A549 (cell line): Measurements from ENCODE around the gene ATOSA.

Source experiments
- EP300 ChIP-seq, 2 experiments: fragments of >200 bp; sonication (Bioruptor Twin); formaldehyde crosslinking; IDR thresholded peaks; 2 replicates in 1 of 2; 3 replicates in 1 of 2; pipeline ENCODE4 v1.6.1; 2016 to 2017
- HDAC2 ChIP-seq: fragments of 200-600 bp; sonication (generic); IDR thresholded peaks from 2 replicates; pipeline ENCODE4 v1.6.1; 2016
- MAFK ChIP-seq: fragments of 450-650 bp; IDR thresholded peaks from 2 replicates; pipeline ENCODE4 v1.6.1; 2014; ENCODE audit not compliant: partially characterized antibody
- NFE2L2 ChIP-seq: fragments of 150-350 bp; conservative IDR thresholded peaks from 2 replicates; pipeline ENCODE4 v1.6.1; 2014; ENCODE audit warnings: low read length
- POLR2A ChIP-seq: IDR thresholded peaks from 2 replicates; pipeline ENCODE4 v1.6.1; 2012; ENCODE audit warnings: mild to moderate bottlenecking, low read length
- RAD21 ChIP-seq, 2 experiments: fragments of >200 bp in 1 of 2; sonication (Bioruptor Twin) in 1 of 2; formaldehyde crosslinking in 1 of 2; IDR thresholded peaks in 1 of 2; conservative IDR thresholded peaks in 1 of 2; 2 replicates in 1 of 2; 3 replicates in 1 of 2; pipeline ENCODE4 v1.6.1; 2012 to 2018; ENCODE audit warnings: inconsistent platforms in 1 of 2
- RFX5 ChIP-seq: fragments of 450-650 bp; IDR thresholded peaks from 2 replicates; pipeline ENCODE4 v1.7.1; 2014; ENCODE audit warnings: antibody characterized with exemption, mild to moderate bottlenecking, moderate library complexity
- RNF2 ChIP-seq: fragments of 200-600 bp; sonication (generic); IDR thresholded peaks from 2 replicates; pipeline ENCODE4 v1.6.1; 2016; ENCODE audit warnings: low read depth, mild to moderate bottlenecking, antibody characterized with exemption, moderate library complexity, borderline replicate concordance
- ZFP36 ChIP-seq: fragments of 450-650 bp; IDR thresholded peaks from 2 replicates; pipeline ENCODE4 v1.6.1; 2014; ENCODE audit warnings: borderline replicate concordance; ENCODE audit not compliant: partially characterized antibody
- TF ChIP-seq, protein P1 (sequence below): IDR thresholded peaks from 2 replicates; pipeline ENCODE4 v1.6.1; 2012
- TF ChIP-seq, protein P2 (sequence below): fragments of >200 bp; sonication (Bioruptor Twin); formaldehyde crosslinking; IDR thresholded peaks from 3 replicates; pipeline ENCODE4 v1.5.1; 2016
- TF ChIP-seq, protein P3 (sequence below): fragments of 250-450 bp; sonication (Bioruptor Pico); IDR thresholded peaks from 2 replicates; pipeline ENCODE4 v1.5.0; 2021; ENCODE audit warnings: mild to moderate bottlenecking, moderate library complexity, borderline replicate concordance
- TF ChIP-seq, protein P4 (sequence below): fragments of 450-650 bp; IDR thresholded peaks from 2 replicates; pipeline ENCODE4 v1.6.1; 2014; ENCODE audit warnings: antibody characterized with exemption

DNA sequence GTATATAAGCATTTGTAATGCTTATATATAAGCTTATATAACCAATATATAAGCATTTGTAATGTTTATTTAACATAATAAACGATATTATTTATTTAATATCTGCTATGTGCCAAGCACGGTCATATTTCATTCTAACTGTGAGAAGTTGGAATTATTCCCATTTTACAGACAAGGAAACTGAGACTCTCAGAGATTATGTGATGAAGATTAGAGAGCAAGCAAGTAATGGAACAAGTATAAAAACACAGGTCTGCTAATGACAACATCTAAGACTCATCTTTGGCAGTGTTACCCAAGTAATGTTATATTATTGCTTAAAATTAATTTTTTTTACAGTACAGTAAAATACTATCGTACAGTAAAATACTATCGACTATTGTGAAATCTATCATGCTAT is 4.4 kb downstream of the ATOSA start:
- TF ChIP-seq RNF2 = no peak
- TF ChIP-seq, protein P1, sequence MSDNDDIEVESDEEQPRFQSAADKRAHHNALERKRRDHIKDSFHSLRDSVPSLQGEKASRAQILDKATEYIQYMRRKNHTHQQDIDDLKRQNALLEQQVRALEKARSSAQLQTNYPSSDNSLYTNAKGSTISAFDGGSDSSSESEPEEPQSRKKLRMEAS = no peak
- TF ChIP-seq, protein P2, sequence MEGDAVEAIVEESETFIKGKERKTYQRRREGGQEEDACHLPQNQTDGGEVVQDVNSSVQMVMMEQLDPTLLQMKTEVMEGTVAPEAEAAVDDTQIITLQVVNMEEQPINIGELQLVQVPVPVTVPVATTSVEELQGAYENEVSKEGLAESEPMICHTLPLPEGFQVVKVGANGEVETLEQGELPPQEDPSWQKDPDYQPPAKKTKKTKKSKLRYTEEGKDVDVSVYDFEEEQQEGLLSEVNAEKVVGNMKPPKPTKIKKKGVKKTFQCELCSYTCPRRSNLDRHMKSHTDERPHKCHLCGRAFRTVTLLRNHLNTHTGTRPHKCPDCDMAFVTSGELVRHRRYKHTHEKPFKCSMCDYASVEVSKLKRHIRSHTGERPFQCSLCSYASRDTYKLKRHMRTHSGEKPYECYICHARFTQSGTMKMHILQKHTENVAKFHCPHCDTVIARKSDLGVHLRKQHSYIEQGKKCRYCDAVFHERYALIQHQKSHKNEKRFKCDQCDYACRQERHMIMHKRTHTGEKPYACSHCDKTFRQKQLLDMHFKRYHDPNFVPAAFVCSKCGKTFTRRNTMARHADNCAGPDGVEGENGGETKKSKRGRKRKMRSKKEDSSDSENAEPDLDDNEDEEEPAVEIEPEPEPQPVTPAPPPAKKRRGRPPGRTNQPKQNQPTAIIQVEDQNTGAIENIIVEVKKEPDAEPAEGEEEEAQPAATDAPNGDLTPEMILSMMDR = no peak
- TF ChIP-seq, protein P3, sequence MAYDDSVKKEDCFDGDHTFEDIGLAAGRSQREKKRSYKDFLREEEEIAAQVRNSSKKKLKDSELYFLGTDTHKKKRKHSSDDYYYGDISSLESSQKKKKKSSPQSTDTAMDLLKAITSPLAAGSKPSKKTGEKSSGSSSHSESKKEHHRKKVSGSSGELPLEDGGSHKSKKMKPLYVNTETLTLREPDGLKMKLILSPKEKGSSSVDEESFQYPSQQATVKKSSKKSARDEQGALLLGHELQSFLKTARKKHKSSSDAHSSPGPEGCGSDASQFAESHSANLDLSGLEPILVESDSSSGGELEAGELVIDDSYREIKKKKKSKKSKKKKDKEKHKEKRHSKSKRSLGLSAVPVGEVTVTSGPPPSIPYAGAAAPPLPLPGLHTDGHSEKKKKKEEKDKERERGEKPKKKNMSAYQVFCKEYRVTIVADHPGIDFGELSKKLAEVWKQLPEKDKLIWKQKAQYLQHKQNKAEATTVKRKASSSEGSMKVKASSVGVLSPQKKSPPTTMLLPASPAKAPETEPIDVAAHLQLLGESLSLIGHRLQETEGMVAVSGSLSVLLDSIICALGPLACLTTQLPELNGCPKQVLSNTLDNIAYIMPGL (CRISPR knock-in tag) = no peak
- TF ChIP-seq ZFP36 = no peak
- TF ChIP-seq EP300 (IDR thresholded peaks at IDR 0.05) = no peak
- no peak for TF ChIP-seq POLR2A
- no peak for TF ChIP-seq NFE2L2
- no peak for TF ChIP-seq RAD21 (conservative IDR thresholded peaks at IDR 0.05 in 1 of 2, IDR thresholded peaks at IDR 0.05 in 1 of 2)
- TF ChIP-seq MAFK = no peak
- no peak for TF ChIP-seq HDAC2
- TF ChIP-seq RFX5 = no peak
- TF ChIP-seq, protein P4, sequence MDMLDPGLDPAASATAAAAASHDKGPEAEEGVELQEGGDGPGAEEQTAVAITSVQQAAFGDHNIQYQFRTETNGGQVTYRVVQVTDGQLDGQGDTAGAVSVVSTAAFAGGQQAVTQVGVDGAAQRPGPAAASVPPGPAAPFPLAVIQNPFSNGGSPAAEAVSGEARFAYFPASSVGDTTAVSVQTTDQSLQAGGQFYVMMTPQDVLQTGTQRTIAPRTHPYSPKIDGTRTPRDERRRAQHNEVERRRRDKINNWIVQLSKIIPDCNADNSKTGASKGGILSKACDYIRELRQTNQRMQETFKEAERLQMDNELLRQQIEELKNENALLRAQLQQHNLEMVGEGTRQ = no peak
